Panc1 (cell line): Measurements from ENCODE around the gene KRTAP2-3. TPM values are rescaled to one million over a fixed set of nuclear protein-coding genes. Genes with fewer than 3 reads are reported as not detected.

Source experiments
- ATAC-seq: fragments of 200-7000 bp; cut with Tn5 transposase; 2 replicates; pipeline ENCODE4 v1.9.1; 2020; ENCODE audit warnings: mild to moderate bottlenecking, moderate library complexity
- BruUV-seq: library from RNA; stranded (reverse); fragments of 400-500 nt; replicated peaks from 2 replicates; lab custom pipeline; 2021; lab: Mats Ljungman, UMichigan
- CTCF ChIA-PET: fragments of 300-600 bp; sonication (Branson Sonifier 250); formaldehyde crosslinking; loops from one replicate; lab custom pipeline; 2022; ENCODE audit warnings: antibody characterized with exemption; lab: Charles Lee
- POLR2A ChIA-PET: fragments of 300-600 bp; sonication (Branson Sonifier 250); formaldehyde crosslinking; loops from one replicate; lab custom pipeline; 2022; ENCODE audit warnings: antibody characterized with exemption; lab: Charles Lee
- DNase-seq: peaks from one replicate; pipeline ENCODE4 v3.0.0-alpha.2; 2010; ENCODE audit warnings: low read depth, low spot score
- H3K27ac ChIP-seq: 2 replicates; pipeline ENCODE4 v1.5.1; 2011; ENCODE audit warnings: mild to moderate bottlenecking, low read length, inconsistent platforms
- H3K27me3 ChIP-seq: fragments of 200-500 bp; sonication (Bioruptor generic); 2 replicates; pipeline ENCODE4 v1.6.0; 2014; ENCODE audit warnings: low read length, inconsistent platforms; ENCODE audit not compliant: control insufficient read depth, insufficient read depth
- H3K36me3 ChIP-seq: fragments of 200-500 bp; sonication (Bioruptor generic); 2 replicates; pipeline ENCODE4 v1.5.1; 2014; ENCODE audit warnings: inconsistent platforms, mild to moderate bottlenecking, low read length, moderate library complexity; ENCODE audit not compliant: control insufficient read depth, insufficient read depth
- H3K4me1 ChIP-seq: 2 replicates; pipeline ENCODE4 v1.5.1; 2011; ENCODE audit warnings: inconsistent platforms, mild to moderate bottlenecking, low read length, moderate library complexity; ENCODE audit not compliant: control insufficient read depth, insufficient read depth
- H3K4me3 ChIP-seq, 2 experiments: 2 replicates each; pipeline ENCODE4 v1.5.1; 2011 to 2012; ENCODE audit warnings: low read depth in 2 of 2, low read length in 2 of 2, mild to moderate bottlenecking in 2 of 2, inconsistent platforms in 1 of 2, moderate library complexity in 1 of 2
- H3K9me3 ChIP-seq: fragments of 200-500 bp; sonication (Bioruptor generic); 2 replicates; pipeline ENCODE4 v1.5.1; 2014; ENCODE audit warnings: low read depth, mild to moderate bottlenecking, inconsistent platforms, low read length, moderate library complexity; ENCODE audit not compliant: control insufficient read depth, insufficient read depth
- CTCF ChIP-seq: fragments of 450-650 bp; IDR thresholded peaks from 2 replicates; pipeline ENCODE4 v1.5.1; 2017; ENCODE audit warnings: mild to moderate bottlenecking
- POLR2AphosphoS5 ChIP-seq: IDR thresholded peaks from 2 replicates; pipeline ENCODE4 v1.6.1; 2012; ENCODE audit warnings: mild to moderate bottlenecking, low read depth, low read length, moderate library complexity
- REST ChIP-seq, 2 experiments: IDR thresholded peaks; 2 replicates each; pipeline ENCODE4 v1.6.1; 2011 to 2012; ENCODE audit warnings: low read depth in 2 of 2, control low read depth in 1 of 2, low read length in 1 of 2, mild to moderate bottlenecking in 1 of 2, moderate library complexity in 1 of 2; ENCODE audit not compliant: insufficient read depth in 1 of 2
- SIN3A ChIP-seq: IDR thresholded peaks from 2 replicates; pipeline ENCODE4 v1.6.1; 2012; ENCODE audit warnings: low read depth, mild to moderate bottlenecking, low read length, moderate library complexity, borderline replicate concordance; ENCODE audit not compliant: insufficient read depth
- TCF7L2 ChIP-seq: IDR thresholded peaks from 2 replicates; pipeline ENCODE4 v1.6.1; 2011; ENCODE audit warnings: mild to moderate bottlenecking, low read depth, low read length, inconsistent platforms
- in situ Hi-C: cut with HindIII; loops from 2 replicates; pipeline ENCODE4 v1.10.0; 2016; ENCODE audit warnings: low sequenced_read_pairs, low pct_unique_long_range_greater_than_20kb
- intact Hi-C: fragments of 100-400 bp; cut with micrococcal nuclease; formaldehyde crosslinking; loops from one replicate; pipeline ENCODE4 v1.10.0; 2022; ENCODE audit not compliant: unreplicated experiment
- total RNA-seq: library from RNA; stranded (reverse); gene quantifications from one replicate; pipeline ENCODE4 v1.2.1, GENCODE V29; 2021; ENCODE audit not compliant: unreplicated experiment

KRTAP2-3 gene
- total RNA-seq, 1 experiment from 2014 or later, result not detected

DNA sequence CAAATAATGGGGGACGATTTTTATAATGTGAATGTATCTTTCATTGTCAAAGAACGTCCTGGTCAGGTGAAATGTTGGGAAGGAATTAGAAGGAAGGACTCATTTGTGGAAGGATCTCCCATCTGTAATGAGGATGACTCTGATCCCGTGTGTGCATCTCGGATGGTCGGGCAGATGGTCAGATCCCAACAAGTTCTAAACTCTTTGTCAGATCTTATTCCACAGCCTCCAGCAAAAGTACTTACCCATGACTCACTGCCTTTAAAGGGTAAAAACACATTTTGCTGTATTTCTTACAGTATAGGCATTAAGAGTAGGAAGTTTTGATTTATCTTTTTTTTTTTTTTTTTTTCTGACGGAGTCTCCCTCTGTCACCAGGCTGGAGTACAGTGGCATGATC is 38.6 kb upstream of the KRTAP2-3 start:
- POLR2A ChIA-PET, result interaction anchor here (0.7 kb wide), 1 partner anchor 42 kb away, joined by 3 read pairs; the partner anchor contains the start of gene KRTAP4-6
- BruUV-seq, result no TSS peak
- no peak overlapping the region for H3K4me3 ChIP-seq
- DNase-seq (no peak), ATAC-seq (no peak)
- TF ChIP-seq POLR2AphosphoS5, result no peak
- TF ChIP-seq REST (IDR thresholded peaks at IDR 0.05; ENCODE audit: insufficient read depth in 1 of 2, low read depth in 2 of 2, low read length in 1 of 2), result no peak
- no peak for TF ChIP-seq TCF7L2
- no peak for TF ChIP-seq CTCF
- TF ChIP-seq SIN3A, result no peak
- H3K9me3 ChIP-seq, result no peaks in the 10 kb centered on the region
- CTCF ChIA-PET, result no interaction called here
- H3K36me3 ChIP-seq, result no peaks in the 10 kb centered on the region
- no peaks in the 10 kb centered on the region for H3K27me3 ChIP-seq
- no peak overlapping the region for H3K27ac ChIP-seq
- intact Hi-C loops (no loop called here), in situ Hi-C loops (no loop called here)
- no peaks in the 10 kb centered on the region for H3K4me1 ChIP-seq

- in situ Hi-C loops, result no loop called here
- TF ChIP-seq TCF7L2, result no peak
- no peak for TF ChIP-seq CTCF
- TF ChIP-seq SIN3A, result no peak
- TF ChIP-seq POLR2AphosphoS5, result no peak
- TF ChIP-seq REST (IDR thresholded peaks at IDR 0.05; ENCODE audit: insufficient read depth in 1 of 2, low read depth in 2 of 2, low read length in 1 of 2), result no peak
- CTCF ChIA-PET, result no interaction called here
- intact Hi-C loops, result no loop called here
- DNase-seq (no peak), ATAC-seq (no peak)
- Histone ChIP-seq H3K27ac (no peak within 1 kb of the TSS), H3K9me3 (no peaks in the 10 kb centered on the region), H3K27me3 (no peaks in the 10 kb centered on the region), H3K36me3 (no peaks in the 10 kb centered on the region), H3K4me1 (no peaks in the 10 kb centered on the region), H3K4me3 (no peak within 1 kb of the TSS)
- POLR2A ChIA-PET, result no interaction called here
- BruUV-seq, result no TSS peak
These were observed 38.1 kb upstream of the KRTAP2-3 start, which contains the start of gene KRTAP4-8 for GRCh38 chr17:41098042-41098441. KRTAP4-8 (minus strand) TSS chr17:41098142; CDS start chr17:41098084, 58 bp downstream.
